C4-2B (cell line): ENCODE measurements around the gene MAMSTR.

Experiments
- H3K27ac ChIP-seq: fragments of 450-650 bp; 2 replicates; pipeline ENCODE4 v1.5.1; 2017
- ZFX ChIP-seq: fragments of 450-650 bp; IDR thresholded peaks from 2 replicates; pipeline ENCODE4 v1.6.1; 2017
- TF ChIP-seq, protein P1 (sequence below): fragments of 450-650 bp; conservative IDR thresholded peaks from 2 replicates; pipeline ENCODE4 v1.5.1; 2017; ENCODE audit warnings: mild to moderate bottlenecking

The MAMSTR gene

DNA sequence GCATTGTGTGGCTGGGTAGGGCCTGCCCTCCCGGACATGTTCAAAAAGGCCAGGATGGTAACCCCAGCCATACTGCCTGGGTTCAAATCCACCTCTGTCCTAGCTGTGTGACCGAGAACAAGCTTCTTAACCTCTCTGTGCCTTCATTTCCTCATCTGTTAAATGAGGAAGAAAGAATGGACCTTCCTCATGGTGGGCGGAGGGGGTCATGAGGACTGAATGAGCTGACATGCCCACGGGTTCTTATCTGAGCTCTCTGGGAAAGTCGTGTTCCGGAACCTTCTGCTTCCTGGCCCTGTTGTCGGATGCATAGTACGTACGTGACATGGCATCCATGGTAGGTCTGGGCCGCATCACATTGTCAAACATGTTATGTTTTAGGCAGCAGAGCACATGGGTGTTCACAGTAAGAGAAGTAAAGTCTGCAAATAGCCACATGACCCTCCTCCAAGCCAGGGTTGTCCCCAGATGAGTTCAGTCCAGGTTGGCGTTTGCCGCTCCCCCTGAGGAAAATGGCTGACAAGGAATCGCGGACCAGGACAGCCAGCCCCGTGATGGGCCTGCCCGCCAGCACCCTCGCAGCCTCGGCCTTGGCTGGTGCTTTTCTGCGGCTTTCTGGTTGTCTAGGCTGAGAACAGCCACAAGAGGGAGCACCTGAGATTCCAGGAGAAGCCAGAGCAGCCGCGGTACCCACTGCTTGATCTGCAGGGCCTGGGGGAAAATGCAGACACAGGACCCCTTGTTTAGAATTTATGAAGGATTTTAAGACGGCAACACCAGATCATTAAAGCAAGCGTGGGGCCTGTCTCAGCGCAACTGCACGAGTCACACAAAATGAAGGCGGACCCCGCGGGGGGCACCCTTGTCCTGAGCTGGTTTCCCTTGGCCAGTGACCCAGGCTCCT is 44.4 kb downstream of the MAMSTR start:
- TF ChIP-seq, protein P1, sequence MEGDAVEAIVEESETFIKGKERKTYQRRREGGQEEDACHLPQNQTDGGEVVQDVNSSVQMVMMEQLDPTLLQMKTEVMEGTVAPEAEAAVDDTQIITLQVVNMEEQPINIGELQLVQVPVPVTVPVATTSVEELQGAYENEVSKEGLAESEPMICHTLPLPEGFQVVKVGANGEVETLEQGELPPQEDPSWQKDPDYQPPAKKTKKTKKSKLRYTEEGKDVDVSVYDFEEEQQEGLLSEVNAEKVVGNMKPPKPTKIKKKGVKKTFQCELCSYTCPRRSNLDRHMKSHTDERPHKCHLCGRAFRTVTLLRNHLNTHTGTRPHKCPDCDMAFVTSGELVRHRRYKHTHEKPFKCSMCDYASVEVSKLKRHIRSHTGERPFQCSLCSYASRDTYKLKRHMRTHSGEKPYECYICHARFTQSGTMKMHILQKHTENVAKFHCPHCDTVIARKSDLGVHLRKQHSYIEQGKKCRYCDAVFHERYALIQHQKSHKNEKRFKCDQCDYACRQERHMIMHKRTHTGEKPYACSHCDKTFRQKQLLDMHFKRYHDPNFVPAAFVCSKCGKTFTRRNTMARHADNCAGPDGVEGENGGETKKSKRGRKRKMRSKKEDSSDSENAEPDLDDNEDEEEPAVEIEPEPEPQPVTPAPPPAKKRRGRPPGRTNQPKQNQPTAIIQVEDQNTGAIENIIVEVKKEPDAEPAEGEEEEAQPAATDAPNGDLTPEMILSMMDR = peak; percentile 83
- no peak for TF ChIP-seq ZFX
- H3K27ac ChIP-seq = no peak overlapping the region

DNA sequence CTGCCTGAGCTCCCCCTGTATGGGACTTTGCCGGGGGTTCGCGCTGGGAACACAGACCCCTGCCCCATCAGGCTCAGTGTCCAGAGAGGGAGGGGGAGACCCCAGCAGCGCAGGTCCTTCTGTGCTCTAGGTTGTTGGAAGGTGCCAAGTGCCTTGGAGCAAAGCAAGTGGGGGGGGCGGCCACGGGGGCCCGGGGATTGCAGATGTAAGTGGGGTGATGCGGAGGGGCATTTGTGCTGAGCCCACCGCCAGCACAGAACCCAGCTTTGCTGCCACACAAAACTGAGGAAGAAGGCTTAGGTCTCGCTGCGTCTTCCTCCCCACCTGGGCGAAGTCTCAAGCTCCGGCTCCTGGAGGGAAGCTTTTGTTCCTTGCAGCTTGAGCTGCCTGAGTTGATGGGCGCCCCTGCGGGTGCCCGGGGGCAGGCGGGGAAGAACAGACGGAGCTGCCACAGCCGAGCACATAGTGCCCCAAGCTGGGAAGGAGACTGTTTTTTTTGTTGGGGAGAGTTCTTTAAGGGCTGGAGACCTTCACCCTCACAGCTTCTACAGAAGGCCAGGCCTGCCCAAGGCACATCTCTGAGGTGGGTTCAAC is 45.2 kb downstream of the MAMSTR start:
- no peak for TF ChIP-seq ZFX
- TF ChIP-seq, protein P1 = no peak
- H3K27ac ChIP-seq = no peak overlapping the region

DNA sequence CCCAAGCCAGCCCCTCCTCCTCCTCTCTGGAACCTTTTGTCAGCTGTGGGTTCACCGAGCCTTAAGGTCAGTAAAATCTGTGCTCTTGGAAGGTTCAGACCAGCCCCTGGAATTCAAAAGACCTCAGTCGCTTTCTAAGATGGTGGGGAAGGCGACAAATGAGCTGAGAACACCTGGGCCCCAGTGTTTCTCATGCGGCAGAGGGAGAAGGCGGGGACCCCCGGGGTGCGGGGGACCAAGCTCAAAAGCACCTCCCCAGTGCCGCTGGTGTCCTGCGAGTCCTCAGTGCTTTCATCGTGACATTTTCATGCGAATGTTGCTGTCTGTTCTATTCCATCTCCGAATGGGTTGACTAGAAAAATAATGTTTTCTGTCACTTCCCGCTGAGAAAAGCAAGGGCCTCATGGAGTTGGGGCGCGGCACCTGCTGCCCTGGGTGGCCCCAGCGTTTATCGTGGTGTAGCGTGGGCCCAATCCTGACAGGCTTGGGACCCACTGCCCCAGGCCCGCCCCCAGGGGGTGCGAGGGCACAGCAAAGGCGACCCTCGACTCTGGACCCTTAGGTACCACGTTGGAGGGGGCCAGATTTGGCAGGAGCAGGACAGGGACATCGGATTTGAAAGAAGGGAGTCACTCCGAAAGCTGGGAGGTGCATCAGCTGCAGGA is 46.0 kb downstream of the MAMSTR start:
- TF ChIP-seq, protein P1 = no peak
- TF ChIP-seq ZFX = no peak
- H3K27ac ChIP-seq = no peak overlapping the region

DNA sequence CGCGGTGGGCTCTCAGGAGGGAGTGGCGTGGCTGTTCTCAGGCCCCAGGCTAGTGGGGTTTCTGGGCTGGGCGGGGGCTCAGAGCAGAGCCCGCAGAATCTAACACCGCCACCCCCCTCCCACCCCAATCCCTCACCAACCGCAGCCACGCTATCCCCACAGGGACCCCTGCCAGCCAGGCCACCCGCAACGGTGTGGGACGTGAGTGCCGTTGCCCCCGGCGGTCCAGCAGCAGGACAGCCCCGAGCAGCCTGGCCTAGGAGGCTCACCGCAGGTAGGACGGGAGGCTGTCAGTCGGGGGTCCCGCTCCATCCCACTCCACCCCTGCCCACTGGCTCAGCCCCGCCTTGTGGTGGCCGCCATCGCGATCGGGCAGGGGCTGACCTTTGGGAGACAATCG is 46.5 kb downstream of the MAMSTR start, which contains the start of gene NTN5:
TSS of gene NTN5 (minus strand) at position 24 of the 400 bp plus-strand sequence. CDS start 2,031 bp downstream, outside the sequence.
- TF ChIP-seq, protein P1 = no peak
- no peak for TF ChIP-seq ZFX
- H3K27ac ChIP-seq = no peak within 1 kb of the TSS

DNA sequence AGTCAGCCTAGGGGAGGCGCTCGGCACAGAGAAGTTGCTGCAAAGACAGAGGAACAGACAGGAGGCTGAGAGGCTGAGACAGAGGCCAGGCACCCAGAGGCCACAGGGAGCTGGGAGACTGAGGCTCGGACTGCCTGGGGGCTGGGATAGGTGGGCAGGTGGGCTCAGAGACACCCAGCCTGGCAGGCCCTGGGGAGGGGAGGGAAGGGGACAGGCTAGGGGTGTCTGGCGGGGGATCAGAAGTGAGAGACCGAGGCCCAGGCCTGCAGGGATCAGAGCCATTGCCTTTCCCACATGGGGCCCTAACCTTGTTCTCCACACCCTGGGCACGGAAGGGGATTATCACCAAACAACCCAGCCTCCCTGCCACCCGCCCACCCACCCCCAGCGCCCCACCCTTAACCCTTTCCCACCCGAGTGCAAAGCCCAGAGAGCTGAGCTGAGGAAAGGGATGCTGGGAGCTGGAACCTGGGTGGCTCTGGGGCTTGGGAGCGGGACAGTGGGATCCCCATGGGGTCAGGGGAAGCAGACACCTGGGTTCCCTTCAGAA is 48.0 kb downstream of the MAMSTR start:
- TF ChIP-seq ZFX = no peak
- TF ChIP-seq, protein P1 = no peak
- no peak overlapping the region for H3K27ac ChIP-seq

DNA sequence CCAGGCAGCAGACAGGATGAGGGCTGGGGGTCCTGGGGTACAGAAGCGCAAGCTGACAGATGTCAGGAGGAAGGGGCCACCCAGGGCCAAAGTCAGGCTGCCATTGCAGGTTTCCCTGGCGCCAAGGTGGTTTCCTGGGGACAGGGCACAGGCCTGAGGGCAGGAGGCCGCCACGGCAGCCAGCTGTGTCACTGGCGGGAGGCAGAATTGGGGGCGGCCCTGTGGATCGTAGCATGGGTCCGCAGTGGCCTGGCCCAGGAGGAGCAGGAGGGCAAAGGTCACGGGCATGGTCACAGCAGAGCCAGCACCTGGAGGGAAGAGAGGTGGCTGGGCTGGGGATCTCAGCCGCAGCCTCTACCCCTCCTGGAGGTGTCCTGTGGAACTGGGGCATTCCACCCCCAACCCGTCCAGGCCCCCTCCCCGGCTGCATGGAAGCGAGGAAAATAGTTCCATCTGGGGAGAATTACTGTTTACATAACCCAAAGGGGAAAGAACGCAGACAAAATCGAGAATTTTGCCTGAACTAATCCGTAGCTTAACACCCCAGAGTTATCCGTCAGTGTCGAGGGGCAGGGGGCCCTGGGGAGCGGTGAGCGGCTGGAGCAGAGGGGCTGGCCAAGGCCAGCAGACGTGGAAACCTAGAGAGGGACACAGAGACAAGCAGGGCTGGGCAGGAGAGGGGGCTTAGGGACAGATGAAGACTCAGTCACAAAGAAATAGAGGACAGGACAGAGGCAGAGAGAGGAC is 48.7 kb downstream of the MAMSTR start:
- no peak overlapping the region for H3K27ac ChIP-seq
- no peak for TF ChIP-seq ZFX
- TF ChIP-seq, protein P1 = no peak
